GM10266 (cell line): ENCODE results near the gene HTD2.

Experiments
- DNase-seq: peaks from one replicate; pipeline ENCODE4 v3.0.0; 2012; ENCODE audit errors: extremely low spot score
- CTCF ChIP-seq: IDR thresholded peaks from 2 replicates; pipeline ENCODE4 v1.5.1; 2012; ENCODE audit warnings: mild to moderate bottlenecking, low read depth; ENCODE audit not compliant: control insufficient read depth, insufficient read depth; ENCODE audit errors: missing control alignments

HTD2 gene

GRCh38 chr3:58329150-58329921 is 23.0 kb downstream of the HTD2 start:
- TF ChIP-seq CTCF = no peak

GRCh38 chr3:58329922-58330413 is 23.6 kb downstream of the HTD2 start:
- DNase-seq = no peak
- no peak for TF ChIP-seq CTCF

More at GRCh38 chr3:58329150-58329921, 23.0 kb downstream of the HTD2 start:
- no peak for DNase-seq

- no peak for DNase-seq
- TF ChIP-seq CTCF = no peak
Measured at GRCh38 chr3:58331593-58332152, 25.4 kb downstream of the HTD2 start.

GRCh38 chr3:58332575-58333188 is 26.4 kb downstream of the HTD2 start, which contains the start of gene PXK:
TSS of gene PXK (plus strand) at chr3:58332892. CDS start at chr3:58332989, 97 bp downstream.
- peak; percentile 90 for DNase-seq
- peak; percentile 32 for TF ChIP-seq CTCF

GRCh38 chr3:58333206-58334012 is 27.1 kb downstream of the HTD2 start:
- TF ChIP-seq CTCF = peak; percentile 59
- DNase-seq = peak; percentile 78

GRCh38 chr3:58334013-58334321 is 27.6 kb downstream of the HTD2 start:
- no peak for TF ChIP-seq CTCF
- DNase-seq = no peak
